ENCODE data around the gene UCKL1. TPM values are rescaled to one million over a fixed set of nuclear protein-coding genes. Genes with fewer than 3 reads are reported as not detected.
"Not testable (repeated sequence)": the region's sequence is repeated elsewhere in the genome, so short reads cannot be mapped to it uniquely, and the experiment has no call there.

Gene UCKL1
- polyA plus RNA-seq, 1 donor: 51.0 TPM

GRCh38 chr20:63919130-63919529 is 37.1 kb downstream of the UCKL1 start:
- no peak for DNase-seq

GRCh38 chr20:63917811-63918210 is 38.4 kb downstream of the UCKL1 start:
- no peak for DNase-seq

DNA sequence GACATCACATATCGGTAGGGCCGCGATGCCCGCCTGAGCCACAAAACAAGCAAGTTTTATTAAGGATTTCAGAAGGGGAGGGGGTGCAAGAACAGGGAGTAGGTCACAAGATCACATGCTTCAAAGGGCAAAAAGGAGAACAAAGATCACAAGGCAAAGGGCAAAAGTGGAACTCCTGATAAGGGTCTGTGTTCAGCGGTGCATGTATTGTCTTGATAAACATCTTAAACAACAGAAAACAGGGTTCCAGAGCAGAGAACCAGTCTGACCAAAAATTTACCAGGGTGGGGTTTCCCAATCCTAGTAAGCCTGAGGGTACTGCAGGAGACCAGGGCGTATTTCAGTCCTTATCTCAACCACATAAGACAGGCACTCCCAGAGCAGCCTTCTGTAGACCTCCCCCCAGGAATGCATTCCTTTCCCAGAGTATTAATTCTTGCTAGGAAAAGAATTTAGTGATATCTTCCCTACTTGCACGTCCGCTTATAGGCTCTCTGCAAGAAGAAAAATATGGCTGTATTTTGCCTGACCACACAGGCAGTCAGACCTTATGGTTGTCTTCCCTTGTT is 39.8 kb downstream of the UCKL1 start:
- DNase-seq: not testable (repeated sequence)

- DNase-seq: no peak
Measured at GRCh38 chr20:63915471-63915870, 40.7 kb downstream of the UCKL1 start.

GRCh38 chr20:63913768-63914167 is 42.4 kb downstream of the UCKL1 start:
- no peak for DNase-seq

DNA sequence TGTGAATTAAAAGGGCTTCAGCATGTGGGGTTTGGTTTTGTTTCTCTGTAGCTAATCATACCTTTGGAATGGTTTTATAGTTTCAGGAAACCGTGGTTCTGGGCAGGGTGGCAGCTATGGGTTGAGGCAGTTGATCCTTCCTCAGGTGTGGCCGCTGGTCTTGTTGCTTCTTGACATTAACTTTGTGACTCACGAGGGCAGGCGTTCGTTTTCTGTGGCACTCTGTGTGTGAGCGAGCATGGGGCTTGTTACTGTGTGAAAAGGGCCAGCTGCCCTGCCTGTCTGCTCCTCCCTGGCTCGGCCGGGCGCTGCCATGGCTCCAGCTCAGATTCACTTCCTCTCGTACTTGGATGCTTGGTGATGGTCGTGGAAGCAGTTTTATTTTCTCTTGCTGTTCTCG is 45.0 kb downstream of the UCKL1 start:
- DNase-seq: no peak

GRCh38 chr20:63908008-63908682 is 48.1 kb downstream of the UCKL1 start:
- DNase-seq: no peak

DNA sequence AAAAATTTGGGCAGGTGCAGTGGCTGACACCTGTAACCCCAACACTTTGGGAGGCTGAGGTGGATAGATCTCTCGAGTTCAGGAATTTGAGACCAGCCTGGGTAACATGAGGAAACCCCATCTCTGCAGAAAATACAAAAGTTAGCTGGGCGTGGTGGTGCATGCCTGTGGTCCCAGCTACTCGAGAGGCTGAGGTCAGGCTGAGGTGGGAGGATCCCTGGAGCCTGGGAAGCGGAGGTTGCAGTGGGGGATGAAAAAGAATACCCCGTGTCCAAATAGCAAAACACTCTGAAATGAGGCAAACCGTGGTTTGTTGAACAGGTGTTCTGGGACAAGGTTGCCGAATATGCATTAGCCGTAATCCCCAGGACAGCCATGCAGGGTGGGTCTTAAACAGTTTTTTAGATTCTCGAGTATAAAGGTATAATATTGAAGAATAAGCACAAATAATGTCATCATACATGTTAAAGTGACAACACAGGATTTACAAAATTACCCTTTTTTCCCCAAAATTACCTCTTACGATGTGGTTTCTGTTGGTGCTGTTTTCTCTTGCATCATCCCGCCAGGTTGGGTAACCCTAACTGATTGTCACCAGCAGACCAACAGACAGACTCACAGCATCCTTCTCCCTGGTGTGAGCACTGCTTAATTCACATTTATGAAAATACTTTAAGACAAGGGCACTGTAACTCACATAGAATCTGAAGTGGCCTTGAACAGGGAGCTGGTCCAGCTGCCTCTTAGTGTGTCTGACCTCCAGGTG is 52.2 kb downstream of the UCKL1 start:
- no peak for DNase-seq

- DNase-seq: no peak
Measured at GRCh38 chr20:63900413-63900812, 55.8 kb downstream of the UCKL1 start.

DNA sequence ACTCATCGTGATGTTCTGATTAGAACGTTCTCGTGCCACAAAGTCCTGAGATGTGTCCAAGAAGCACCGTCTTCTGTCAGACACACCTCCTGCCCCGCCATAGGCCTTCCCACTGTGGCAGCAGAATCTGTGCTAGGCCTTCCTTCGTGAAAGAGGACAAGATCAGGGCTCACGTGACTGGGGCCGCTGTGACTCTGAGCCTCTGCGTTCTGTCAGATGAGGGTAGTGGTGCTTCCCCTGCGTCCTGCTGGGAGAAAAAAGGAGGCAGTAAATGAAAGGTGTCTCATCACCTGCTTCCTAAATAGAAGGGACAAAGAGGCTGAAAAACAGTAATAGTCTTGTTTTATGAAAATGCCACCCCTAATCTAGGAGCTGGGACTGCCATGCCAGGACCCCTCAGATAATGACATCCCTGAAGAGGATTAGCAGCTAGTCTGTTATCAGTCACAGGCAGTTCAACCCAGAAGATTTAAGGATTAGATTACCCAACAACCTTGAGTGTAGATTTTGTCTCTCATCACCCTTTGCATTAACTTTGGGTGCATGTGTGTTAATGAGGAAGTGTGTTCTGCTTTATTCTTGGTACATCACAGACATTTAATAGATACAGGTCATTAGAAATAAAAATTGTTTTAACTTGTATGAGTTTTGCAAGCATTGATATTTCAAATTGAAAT is 57.2 kb downstream of the UCKL1 start:
- no peak for DNase-seq

GRCh38 chr20:63897978-63898561 is 58.1 kb downstream of the UCKL1 start:
- DNase-seq: no peak

GRCh38 chr20:63896264-63897105 is 59.7 kb downstream of the UCKL1 start:
- no peak for DNase-seq

DNA sequence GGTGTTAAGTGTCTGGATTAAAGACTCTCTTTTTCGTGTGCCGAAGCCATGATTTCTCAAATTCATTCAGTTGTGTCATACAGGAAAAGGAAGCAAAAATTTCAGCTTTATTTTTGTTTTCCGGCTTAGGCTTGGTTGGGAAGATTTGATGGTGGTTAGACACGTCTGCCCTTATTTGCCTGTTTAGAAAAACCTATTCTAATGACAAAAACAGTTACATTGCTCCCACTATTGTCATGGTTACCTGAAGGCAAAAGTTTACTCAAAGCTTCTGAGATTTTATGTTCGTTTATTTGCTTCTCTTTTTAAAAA is 60.3 kb downstream of the UCKL1 start:
- DNase-seq: no peak

- DNase-seq: no peak
Measured at GRCh38 chr20:63895202-63895951, 60.8 kb downstream of the UCKL1 start.

GRCh38 chr20:63894358-63895201 is 61.6 kb downstream of the UCKL1 start, which contains the start of gene DNAJC5:
Gene DNAJC5, plus strand, starts transcription at chr20:63895126. Its CDS starts 33,220 bp downstream, at chr20:63928346.
- DNase-seq: peak; percentile 91

DNA sequence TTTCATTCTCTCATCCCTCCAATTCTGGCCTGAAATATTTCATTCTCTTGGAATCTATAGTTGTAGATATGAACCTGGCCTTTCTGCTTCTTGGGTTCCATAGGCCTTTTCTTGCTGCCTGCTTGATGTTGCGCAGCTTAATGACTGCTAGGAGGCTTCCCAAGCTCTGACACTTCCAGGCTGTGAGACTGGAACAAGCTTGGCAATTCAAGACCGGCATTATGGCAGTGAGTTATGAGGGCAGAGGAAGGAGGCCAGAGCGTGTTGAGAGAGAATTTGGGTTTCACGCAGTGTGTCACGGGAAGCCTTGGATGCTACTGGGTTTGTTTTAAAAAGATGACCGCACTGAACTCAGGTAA is 62.2 kb downstream of the UCKL1 start:
- no peak for DNase-seq

DNA sequence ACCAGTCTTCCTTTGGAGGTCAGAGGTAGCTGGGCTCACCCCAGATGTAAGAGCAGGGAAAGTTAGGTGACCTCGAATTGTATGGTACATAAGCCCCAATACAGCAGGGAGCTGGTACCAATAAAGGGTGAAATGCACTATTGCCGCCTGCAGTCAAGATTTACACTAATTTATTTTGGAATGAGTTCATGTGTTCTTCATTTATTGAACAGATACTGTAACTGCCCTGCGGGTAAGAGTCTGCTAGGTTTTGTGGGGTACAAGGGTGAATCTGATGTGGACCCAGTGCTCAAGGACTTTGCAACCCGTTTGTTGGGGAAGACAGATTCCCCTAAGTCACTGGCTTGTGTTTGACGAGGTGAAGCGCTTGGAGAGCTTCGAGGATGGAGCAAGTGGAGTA is 63.8 kb downstream of the UCKL1 start:
- DNase-seq: no peak

DNA sequence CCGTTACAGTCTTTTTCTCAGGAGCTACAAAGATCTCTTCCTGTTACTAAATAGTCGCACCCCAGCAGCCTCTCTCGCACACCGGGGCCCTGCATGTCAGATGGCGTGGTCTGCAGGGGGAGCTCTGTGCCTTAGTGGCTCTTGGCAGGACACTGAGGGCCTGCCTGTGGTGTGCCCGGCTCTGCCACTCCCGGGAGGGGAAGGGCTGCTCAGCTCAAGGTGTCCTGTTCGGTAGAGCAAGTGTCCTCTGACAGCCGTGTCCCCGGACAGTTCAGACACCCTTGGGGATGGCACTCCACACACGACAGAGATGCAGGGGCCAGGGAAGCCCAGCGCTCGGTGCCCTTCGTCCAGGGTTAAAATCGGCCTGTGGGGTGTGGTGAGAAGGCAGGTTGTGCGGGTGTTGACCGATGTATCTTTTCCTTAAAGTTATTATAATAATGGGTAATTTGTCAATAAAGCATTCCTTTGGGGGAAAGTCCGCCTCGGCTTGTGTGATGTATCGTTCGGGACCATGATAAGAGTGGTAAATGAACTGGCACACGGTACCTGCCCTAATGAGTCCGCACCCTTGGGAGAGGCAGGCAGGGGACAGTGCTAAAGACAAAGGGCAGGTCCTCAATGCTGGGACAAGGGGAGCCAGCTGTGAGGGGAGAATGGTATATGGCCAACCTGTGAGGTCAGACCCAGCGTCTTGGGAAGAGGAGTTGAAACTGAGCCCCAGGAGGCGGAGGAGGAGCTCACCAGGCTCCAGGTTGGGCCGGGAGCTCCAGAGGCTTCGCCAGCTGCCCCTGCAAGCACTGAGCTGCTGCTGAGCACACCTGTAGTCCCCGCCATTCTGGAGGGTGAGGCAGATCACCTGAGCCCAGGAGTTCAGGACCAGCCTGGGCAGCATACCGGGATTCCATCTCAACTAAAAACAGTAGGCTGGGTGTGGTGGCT is 64.9 kb downstream of the UCKL1 start:
- DNase-seq: no peak

- no peak for DNase-seq
Measured at GRCh38 chr20:63890616-63891015, 65.6 kb downstream of the UCKL1 start.
